Activated CD4-positive, alpha-beta T cell treated with anti-CD3 and anti-CD28 coated beads, Interleukin-2, amount 10 ng/mL, durations not matched to agents 24 days and 14 days (primary cell): Measurements from ENCODE around the gene WNT3A. TPM values are rescaled to one million over a fixed set of nuclear protein-coding genes. Genes with fewer than 3 reads are reported as not detected.
"Not testable (repeated sequence)": the region's sequence is repeated elsewhere in the genome, so short reads cannot be mapped to it uniquely, and the experiment has no call there.

ENCODE experiments used
- DNase-seq: peaks from one replicate; pipeline ENCODE4 v3.0.0; 2022
- H3K27ac Mint-ChIP-seq: one replicate; pipeline ENCODE4 v1.8.0; 2022; ENCODE audit warnings: mild to moderate bottlenecking, mixed read lengths
- H3K27me3 Mint-ChIP-seq: one replicate; pipeline ENCODE4 v1.8.0; 2022; ENCODE audit warnings: mixed read lengths
- H3K36me3 Mint-ChIP-seq: one replicate; pipeline ENCODE4 v1.8.0; 2022; ENCODE audit warnings: low read depth, mild to moderate bottlenecking, mixed read lengths
- H3K4me1 Mint-ChIP-seq: one replicate; pipeline ENCODE4 v1.8.0; 2021; ENCODE audit warnings: mixed read lengths
- H3K4me3 Mint-ChIP-seq: one replicate; pipeline ENCODE4 v1.8.0; 2022; ENCODE audit warnings: mild to moderate bottlenecking, moderate library complexity, mixed read lengths
- H3K9me3 Mint-ChIP-seq: one replicate; pipeline ENCODE4 v1.8.0; 2021; ENCODE audit warnings: mixed read lengths
- intact Hi-C: fragments of 100-400 bp; cut with micrococcal nuclease; formaldehyde crosslinking; loops from one replicate; pipeline ENCODE4 v1.15.1; 2023
- total RNA-seq: library from RNA; stranded (reverse); gene quantifications from 2 replicates; pipeline ENCODE4 v1.2.3, GENCODE V29; 2022

The WNT3A gene
- total RNA-seq, 1 donor from 2014 or later, result not detected

- Mint-ChIP-seq H3K4me1 (peaks cover 8% of the 10 kb centered on the region), H3K27me3 (peaks cover 24% of the 10 kb centered on the region), H3K36me3 (no peaks in the 10 kb centered on the region), H3K27ac (no peak overlapping the region), H3K9me3 (no peaks in the 10 kb centered on the region), H3K4me3 (no peak overlapping the region)
- intact Hi-C loops, result no loop called here
- DNase-seq, result no peak
These were observed 5.8 kb downstream of the WNT3A start for GRCh38 chr1:228012555-228012954.

GRCh38 chr1:228013131-228013934 lies 6.5 kb downstream of the WNT3A start:
- H3K9me3 Mint-ChIP-seq, result no peaks in the 10 kb centered on the region
- no peaks in the 10 kb centered on the region for H3K36me3 Mint-ChIP-seq
- no peak for DNase-seq
- no peak overlapping the region for H3K27ac Mint-ChIP-seq
- intact Hi-C loops, result no loop called here
- peaks cover 8% of the 10 kb centered on the region for H3K4me1 Mint-ChIP-seq
- H3K4me3 Mint-ChIP-seq, result no peak overlapping the region
- peaks cover 19% of the 10 kb centered on the region for H3K27me3 Mint-ChIP-seq

GRCh38 chr1:228013935-228014930 lies 7.4 kb downstream of the WNT3A start:
- intact Hi-C loops, result no loop called here
- no peak for DNase-seq

GRCh38 chr1:228015276-228016180 lies 8.7 kb downstream of the WNT3A start:
- intact Hi-C loops, result no loop called here
- no peak overlapping the region for H3K27ac Mint-ChIP-seq
- DNase-seq, result no peak
- no peaks in the 10 kb centered on the region for H3K9me3 Mint-ChIP-seq
- peaks cover 6% of the 10 kb centered on the region for H3K27me3 Mint-ChIP-seq
- no peak overlapping the region for H3K4me3 Mint-ChIP-seq
- H3K36me3 Mint-ChIP-seq, result no peaks in the 10 kb centered on the region
- no peaks in the 10 kb centered on the region for H3K4me1 Mint-ChIP-seq

More at GRCh38 chr1:228013935-228014930, 7.4 kb downstream of the WNT3A start:
- H3K27ac Mint-ChIP-seq, result no peak overlapping the region
- H3K4me3 Mint-ChIP-seq, result no peak overlapping the region
- H3K27me3 Mint-ChIP-seq, result peaks cover 12% of the 10 kb centered on the region
- no peaks in the 10 kb centered on the region for H3K36me3 Mint-ChIP-seq
- no peaks in the 10 kb centered on the region for H3K9me3 Mint-ChIP-seq
- H3K4me1 Mint-ChIP-seq, result peaks cover 6% of the 10 kb centered on the region

- no peak overlapping the region for H3K27ac Mint-ChIP-seq
These were observed 9.3 kb downstream of the WNT3A start for GRCh38 chr1:228016181-228016510.

GRCh38 chr1:228016653-228017355 lies 10.0 kb downstream of the WNT3A start:
- H3K4me1 Mint-ChIP-seq, result no peaks in the 10 kb centered on the region
- no peaks in the 10 kb centered on the region for H3K27me3 Mint-ChIP-seq
- H3K9me3 Mint-ChIP-seq, result no peaks in the 10 kb centered on the region
- DNase-seq, result no peak
- H3K27ac Mint-ChIP-seq, result no peak overlapping the region
- no peak overlapping the region for H3K4me3 Mint-ChIP-seq
- intact Hi-C loops, result no loop called here
- H3K36me3 Mint-ChIP-seq, result no peaks in the 10 kb centered on the region

More at GRCh38 chr1:228016181-228016510, 9.3 kb downstream of the WNT3A start:
- H3K4me1 Mint-ChIP-seq, result no peaks in the 10 kb centered on the region
- no peaks in the 10 kb centered on the region for H3K36me3 Mint-ChIP-seq
- no peak for DNase-seq
- H3K9me3 Mint-ChIP-seq, result no peaks in the 10 kb centered on the region
- intact Hi-C loops, result no loop called here
- no peak overlapping the region for H3K4me3 Mint-ChIP-seq
- peaks cover 3% of the 10 kb centered on the region for H3K27me3 Mint-ChIP-seq

- Mint-ChIP-seq H3K4me3 (no peak overlapping the region), H3K36me3 (no peaks in the 10 kb centered on the region), H3K4me1 (no peaks in the 10 kb centered on the region), H3K9me3 (no peaks in the 10 kb centered on the region), H3K27me3 (no peaks in the 10 kb centered on the region), H3K27ac (no peak overlapping the region)
- DNase-seq, result no peak
- intact Hi-C loops, result no loop called here
These were observed 10.7 kb downstream of the WNT3A start for GRCh38 chr1:228017356-228018124.

- no peak overlapping the region for H3K4me3 Mint-ChIP-seq
- no peak overlapping the region for H3K27ac Mint-ChIP-seq
- no peak for DNase-seq
- no peaks in the 10 kb centered on the region for H3K36me3 Mint-ChIP-seq
- H3K9me3 Mint-ChIP-seq, result no peaks in the 10 kb centered on the region
- intact Hi-C loops, result no loop called here
- H3K27me3 Mint-ChIP-seq, result no peaks in the 10 kb centered on the region
- H3K4me1 Mint-ChIP-seq, result no peaks in the 10 kb centered on the region
These were observed 11.3 kb downstream of the WNT3A start for GRCh38 chr1:228018125-228018398.

GRCh38 chr1:228018961-228019721 lies 12.3 kb downstream of the WNT3A start:
- intact Hi-C loops, result no loop called here
- H3K4me3 Mint-ChIP-seq, result no peak overlapping the region
- H3K27me3 Mint-ChIP-seq, result peaks cover 3% of the 10 kb centered on the region
- H3K9me3 Mint-ChIP-seq, result no peaks in the 10 kb centered on the region
- H3K4me1 Mint-ChIP-seq, result no peaks in the 10 kb centered on the region
- H3K36me3 Mint-ChIP-seq, result no peaks in the 10 kb centered on the region
- DNase-seq, result no peak
- no peak overlapping the region for H3K27ac Mint-ChIP-seq

GRCh38 chr1:228019722-228020083 lies 12.9 kb downstream of the WNT3A start:
- H3K27ac Mint-ChIP-seq, H3K36me3 Mint-ChIP-seq, DNase-seq, intact Hi-C loops, H3K4me3 Mint-ChIP-seq, H3K4me1 Mint-ChIP-seq, H3K27me3 Mint-ChIP-seq, H3K9me3 Mint-ChIP-seq: not testable (repeated sequence)

- H3K27ac Mint-ChIP-seq, result no peak overlapping the region
- H3K9me3 Mint-ChIP-seq, result no peaks in the 10 kb centered on the region
- H3K4me3 Mint-ChIP-seq, result no peak overlapping the region
- DNase-seq, result no peak
- no peaks in the 10 kb centered on the region for H3K4me1 Mint-ChIP-seq
- peaks cover 10% of the 10 kb centered on the region for H3K27me3 Mint-ChIP-seq
- intact Hi-C loops, result no loop called here
- H3K36me3 Mint-ChIP-seq, result no peaks in the 10 kb centered on the region
These were observed 14.0 kb downstream of the WNT3A start for GRCh38 chr1:228020686-228021354.
